ENCODE results near the gene CNTROB.

- TF ChIP-seq, protein P1, sequence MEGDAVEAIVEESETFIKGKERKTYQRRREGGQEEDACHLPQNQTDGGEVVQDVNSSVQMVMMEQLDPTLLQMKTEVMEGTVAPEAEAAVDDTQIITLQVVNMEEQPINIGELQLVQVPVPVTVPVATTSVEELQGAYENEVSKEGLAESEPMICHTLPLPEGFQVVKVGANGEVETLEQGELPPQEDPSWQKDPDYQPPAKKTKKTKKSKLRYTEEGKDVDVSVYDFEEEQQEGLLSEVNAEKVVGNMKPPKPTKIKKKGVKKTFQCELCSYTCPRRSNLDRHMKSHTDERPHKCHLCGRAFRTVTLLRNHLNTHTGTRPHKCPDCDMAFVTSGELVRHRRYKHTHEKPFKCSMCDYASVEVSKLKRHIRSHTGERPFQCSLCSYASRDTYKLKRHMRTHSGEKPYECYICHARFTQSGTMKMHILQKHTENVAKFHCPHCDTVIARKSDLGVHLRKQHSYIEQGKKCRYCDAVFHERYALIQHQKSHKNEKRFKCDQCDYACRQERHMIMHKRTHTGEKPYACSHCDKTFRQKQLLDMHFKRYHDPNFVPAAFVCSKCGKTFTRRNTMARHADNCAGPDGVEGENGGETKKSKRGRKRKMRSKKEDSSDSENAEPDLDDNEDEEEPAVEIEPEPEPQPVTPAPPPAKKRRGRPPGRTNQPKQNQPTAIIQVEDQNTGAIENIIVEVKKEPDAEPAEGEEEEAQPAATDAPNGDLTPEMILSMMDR (conservative IDR thresholded peaks at IDR 0.05; ENCODE audit: low read length), result no peak
- TF ChIP-seq EZH2phosphoT487 (IDR thresholded peaks at IDR 0.05; ENCODE audit: borderline replicate concordance, low read depth, low read length), result no peak
These were observed 23.6 kb downstream of the CNTROB start for GRCh38 chr17:7955414-7956227.
